ENCODE measurements around the gene SOCS1.
A peak's percentile ranks its signal among the peaks of the same experiment; 100 is the strongest.

SOCS1 gene

GRCh38 chr16:11251525-11252481 lies 4.2 kb downstream of the SOCS1 start:
- H3K27me3 ChIP-seq (ENCODE audit: insufficient read depth, low read length, poor library complexity), result no peaks in the 10 kb centered on the region
- H4K8ac ChIP-seq (ENCODE audit: low read depth, low read length), result no peak overlapping the region
- no peak for DNase-seq
- no CpG with 5 or more reads among the region's 18 CpGs for WGBS (ENCODE audit: extremely low coverage, insufficient coverage, low lambda C conversion rate)
- H3K4ac ChIP-seq (ENCODE audit: low read depth, low read length), result no peak overlapping the region
- peaks cover 26% of the 10 kb centered on the region for H3K79me2 ChIP-seq (ENCODE audit: control insufficient read depth, insufficient read depth, low read length)
- no peak overlapping the region for H2AK5ac ChIP-seq (ENCODE audit: low read length)
- no peak overlapping the region for H2BK15ac ChIP-seq (replicated peaks; ENCODE audit: low read depth)
- no peak overlapping the region for H3K56ac ChIP-seq (ENCODE audit: low read length)
- H3K23ac ChIP-seq (ENCODE audit: low read length), result no peak overlapping the region
- H3K4me3 ChIP-seq (ENCODE audit: low read length), result no peak overlapping the region
- peaks cover 9% of the 10 kb centered on the region for H3K36me3 ChIP-seq (ENCODE audit: control insufficient read depth, insufficient read depth, low read length)
- H4K5ac ChIP-seq (ENCODE audit: low read length), result no peak overlapping the region
- no peak overlapping the region for H2BK5ac ChIP-seq (ENCODE audit: low read length)
- no peak overlapping the region for H3K4me2 ChIP-seq (ENCODE audit: low read length)
- H3K18ac ChIP-seq (ENCODE audit: low read length), result no peak overlapping the region
- H3K4me1 ChIP-seq (ENCODE audit: control insufficient read depth, low read depth, low read length), result peaks cover 2% of the 10 kb centered on the region
- H2BK120ac ChIP-seq (ENCODE audit: low read depth, low read length), result no peak overlapping the region
- peaks cover 12% of the 10 kb centered on the region for H3K79me1 ChIP-seq (ENCODE audit: low read length)
- H3K27ac ChIP-seq (ENCODE audit: low read depth, low read length), result no peak overlapping the region
- no peak overlapping the region for H3K9ac ChIP-seq (ENCODE audit: low read length)

DNA sequence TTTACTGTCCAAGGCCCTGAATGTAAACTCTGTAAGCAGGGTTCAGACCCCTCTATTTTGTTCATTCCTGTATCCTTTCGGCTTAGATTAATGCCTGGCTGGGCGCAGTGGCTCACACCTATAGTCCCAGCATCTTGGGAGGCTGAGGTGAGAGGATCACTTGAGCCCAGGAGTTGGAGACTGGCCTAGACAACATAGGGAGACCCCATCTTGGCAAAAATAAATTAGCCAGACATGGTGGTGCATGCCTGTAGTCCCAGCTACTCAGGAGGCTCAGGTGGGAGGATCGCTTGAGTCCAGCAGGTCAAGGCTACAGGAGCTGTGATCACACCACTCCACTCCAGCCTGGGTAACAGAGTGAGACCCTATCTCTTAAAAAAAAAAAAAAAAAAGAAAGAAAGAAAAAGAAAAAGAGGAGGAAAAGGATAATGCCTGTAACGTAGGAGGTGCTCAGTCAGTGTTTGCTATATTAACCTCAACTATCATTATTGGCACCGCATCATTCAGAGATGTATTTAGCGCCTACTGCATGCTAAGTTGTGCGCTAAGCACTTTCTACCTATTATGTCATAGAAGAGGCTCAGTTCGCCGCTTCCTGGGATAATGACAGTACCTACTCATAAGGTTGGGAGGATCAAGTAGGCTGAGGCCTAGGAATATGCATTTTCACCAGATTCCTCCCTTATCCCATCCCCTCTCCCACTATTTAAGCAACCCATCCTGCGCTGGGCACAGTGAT lies 5.0 kb downstream of the SOCS1 start:
- no peak overlapping the region for H4K8ac ChIP-seq (ENCODE audit: low read depth, low read length)
- no peak overlapping the region for H3K56ac ChIP-seq (ENCODE audit: low read length)
- no peak for DNase-seq
- H3K27me3 ChIP-seq (ENCODE audit: insufficient read depth, low read length, poor library complexity), result no peaks in the 10 kb centered on the region
- no peak overlapping the region for H3K27ac ChIP-seq (ENCODE audit: low read depth, low read length)
- H3K4me3 ChIP-seq (ENCODE audit: low read length), result no peak overlapping the region
- peaks cover 12% of the 10 kb centered on the region for H3K79me1 ChIP-seq (ENCODE audit: low read length)
- no peak overlapping the region for H2BK120ac ChIP-seq (ENCODE audit: low read depth, low read length)
- no peak overlapping the region for H2BK15ac ChIP-seq (replicated peaks; ENCODE audit: low read depth)
- no CpG with 5 or more reads among the region's 10 CpGs for WGBS (ENCODE audit: extremely low coverage, insufficient coverage, low lambda C conversion rate)
- H3K79me2 ChIP-seq (ENCODE audit: control insufficient read depth, insufficient read depth, low read length), result peaks cover 26% of the 10 kb centered on the region
- no peak overlapping the region for H3K18ac ChIP-seq (ENCODE audit: low read length)
- no peak overlapping the region for H3K23ac ChIP-seq (ENCODE audit: low read length)
- H3K4ac ChIP-seq (ENCODE audit: low read depth, low read length), result no peak overlapping the region
- H3K4me2 ChIP-seq (ENCODE audit: low read length), result no peak overlapping the region
- H3K4me1 ChIP-seq (ENCODE audit: control insufficient read depth, low read depth, low read length), result peaks cover 2% of the 10 kb centered on the region
- no peak overlapping the region for H2BK5ac ChIP-seq (ENCODE audit: low read length)
- no peak overlapping the region for H2AK5ac ChIP-seq (ENCODE audit: low read length)
- no peak overlapping the region for H3K9ac ChIP-seq (ENCODE audit: low read length)
- no peak overlapping the region for H4K5ac ChIP-seq (ENCODE audit: low read length)
- H3K36me3 ChIP-seq (ENCODE audit: control insufficient read depth, insufficient read depth, low read length), result peaks cover 9% of the 10 kb centered on the region

DNA sequence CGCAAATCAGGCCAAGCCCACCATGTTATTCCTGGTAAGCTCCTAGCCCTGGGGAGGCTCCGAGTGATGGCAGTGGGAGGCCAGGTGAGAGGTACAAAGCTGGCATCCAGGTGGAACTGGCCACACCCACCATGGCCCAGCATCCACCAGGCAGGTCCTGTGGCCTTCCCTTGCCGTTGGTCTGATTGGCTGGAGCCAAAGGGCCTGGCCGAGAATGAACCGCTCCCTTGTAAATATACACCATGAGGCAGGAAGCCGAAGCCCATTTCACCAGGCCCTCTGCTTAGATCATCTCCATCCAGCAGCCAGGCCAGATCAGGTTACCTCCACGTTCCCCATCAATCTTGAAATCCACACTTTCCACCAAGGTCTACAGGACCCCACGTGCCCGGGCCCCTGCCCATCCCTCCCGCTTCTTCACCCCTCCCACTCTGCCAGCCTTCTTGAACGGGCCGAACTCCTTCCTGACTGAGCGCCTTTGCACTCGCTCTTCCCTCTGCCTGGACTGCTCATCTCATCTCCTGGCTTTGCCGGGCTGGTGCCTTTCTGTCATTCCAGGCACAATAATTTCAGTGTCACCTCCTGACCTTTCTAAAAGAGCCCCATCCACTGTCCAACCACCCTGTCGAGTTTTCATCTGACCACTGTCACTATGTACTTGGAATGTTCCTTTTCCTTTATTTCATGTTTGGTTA lies 5.8 kb downstream of the SOCS1 start:
- Histone ChIP-seq H3K79me2 (ENCODE audit: control insufficient read depth, insufficient read depth, low read length) (peaks cover 23% of the 10 kb centered on the region), H2AK5ac (ENCODE audit: low read length) (no peak overlapping the region), H3K4me3 (ENCODE audit: low read length) (no peak overlapping the region), H2BK15ac (replicated peaks; ENCODE audit: low read depth) (no peak overlapping the region), H3K36me3 (ENCODE audit: control insufficient read depth, insufficient read depth, low read length) (peaks cover 9% of the 10 kb centered on the region), H3K27ac (ENCODE audit: low read depth, low read length) (no peak overlapping the region), H3K56ac (ENCODE audit: low read length) (no peak overlapping the region), H3K4ac (ENCODE audit: low read depth, low read length) (no peak overlapping the region), H3K23ac (ENCODE audit: low read length) (no peak overlapping the region), H4K5ac (ENCODE audit: low read length) (no peak overlapping the region), H3K4me1 (ENCODE audit: control insufficient read depth, low read depth, low read length) (peaks cover 2% of the 10 kb centered on the region), H3K4me2 (ENCODE audit: low read length) (no peak overlapping the region), H3K9ac (ENCODE audit: low read length) (no peak overlapping the region), H3K18ac (ENCODE audit: low read length) (no peak overlapping the region), H3K27me3 (ENCODE audit: insufficient read depth, low read length, poor library complexity) (no peaks in the 10 kb centered on the region), H3K79me1 (ENCODE audit: low read length) (peaks cover 12% of the 10 kb centered on the region), H2BK5ac (ENCODE audit: low read length) (no peak overlapping the region), H4K8ac (ENCODE audit: low read depth, low read length) (no peak overlapping the region), H2BK120ac (ENCODE audit: low read depth, low read length) (no peak overlapping the region)
- no CpG with 5 or more reads among the region's 16 CpGs for WGBS (ENCODE audit: extremely low coverage, insufficient coverage, low lambda C conversion rate)
- peak; percentile 67 for DNase-seq

DNA sequence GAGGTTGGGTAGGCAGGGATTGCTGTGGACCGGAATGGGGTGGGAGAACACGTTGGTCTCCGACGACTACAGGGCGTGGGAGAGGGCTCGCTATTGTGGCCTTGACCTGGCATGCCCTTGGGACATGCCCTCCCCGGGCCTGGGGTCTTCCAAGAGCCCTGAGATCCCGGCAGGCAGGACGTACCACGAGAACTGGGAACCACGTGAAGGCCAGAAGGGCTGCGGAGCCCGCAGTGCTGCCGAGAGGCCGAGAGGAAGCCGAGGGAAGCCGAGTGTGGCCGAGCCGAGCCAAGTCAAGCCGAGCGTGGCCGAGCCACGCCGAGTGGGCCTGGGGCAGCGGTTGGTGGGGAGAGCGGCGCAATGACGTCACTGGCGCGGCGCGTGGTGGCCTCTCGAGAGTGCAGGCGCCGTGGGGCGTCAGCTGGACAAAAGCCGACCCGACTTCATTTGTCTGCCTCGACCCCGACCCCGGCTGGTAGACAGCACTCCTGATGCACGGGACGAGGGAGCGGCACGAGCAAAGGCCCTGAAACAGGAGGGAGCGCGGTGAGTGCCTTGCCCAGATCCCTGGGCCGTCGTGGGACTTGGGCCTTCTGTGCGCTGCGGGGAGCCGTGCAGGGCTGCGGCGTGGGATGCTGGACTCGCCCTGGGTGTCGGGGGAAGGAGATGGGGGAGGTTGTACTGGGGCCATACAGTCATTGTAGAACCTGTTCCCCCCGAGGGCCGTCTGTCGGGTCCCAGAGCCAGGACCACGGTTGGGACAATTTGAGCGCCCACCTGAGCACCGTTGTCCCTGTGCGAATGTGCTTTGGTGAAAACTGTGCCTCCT lies 6.6 kb downstream of the SOCS1 start:
- Histone ChIP-seq H3K4ac (ENCODE audit: low read depth, low read length) (no peak overlapping the region), H3K79me1 (ENCODE audit: low read length) (peaks cover 12% of the 10 kb centered on the region), H4K5ac (ENCODE audit: low read length) (no peak overlapping the region), H3K56ac (ENCODE audit: low read length) (no peak overlapping the region), H3K79me2 (ENCODE audit: control insufficient read depth, insufficient read depth, low read length) (peaks cover 15% of the 10 kb centered on the region), H3K36me3 (ENCODE audit: control insufficient read depth, insufficient read depth, low read length) (peaks cover 9% of the 10 kb centered on the region), H2BK120ac (ENCODE audit: low read depth, low read length) (no peak overlapping the region), H3K23ac (ENCODE audit: low read length) (no peak overlapping the region), H3K4me1 (ENCODE audit: control insufficient read depth, low read depth, low read length) (peaks cover 2% of the 10 kb centered on the region), H3K4me3 (ENCODE audit: low read length) (no peak overlapping the region), H3K4me2 (ENCODE audit: low read length) (no peak overlapping the region), H2AK5ac (ENCODE audit: low read length) (no peak overlapping the region), H3K9ac (ENCODE audit: low read length) (no peak overlapping the region), H2BK15ac (replicated peaks; ENCODE audit: low read depth) (no peak overlapping the region), H3K27me3 (ENCODE audit: insufficient read depth, low read length, poor library complexity) (no peaks in the 10 kb centered on the region), H4K8ac (ENCODE audit: low read depth, low read length) (no peak overlapping the region), H3K27ac (ENCODE audit: low read depth, low read length) (no peak overlapping the region), H2BK5ac (ENCODE audit: low read length) (no peak overlapping the region), H3K18ac (ENCODE audit: low read length) (no peak overlapping the region)
- no peak for DNase-seq
- no CpG with 5 or more reads among the region's 63 CpGs for WGBS (ENCODE audit: extremely low coverage, insufficient coverage, low lambda C conversion rate)

DNA sequence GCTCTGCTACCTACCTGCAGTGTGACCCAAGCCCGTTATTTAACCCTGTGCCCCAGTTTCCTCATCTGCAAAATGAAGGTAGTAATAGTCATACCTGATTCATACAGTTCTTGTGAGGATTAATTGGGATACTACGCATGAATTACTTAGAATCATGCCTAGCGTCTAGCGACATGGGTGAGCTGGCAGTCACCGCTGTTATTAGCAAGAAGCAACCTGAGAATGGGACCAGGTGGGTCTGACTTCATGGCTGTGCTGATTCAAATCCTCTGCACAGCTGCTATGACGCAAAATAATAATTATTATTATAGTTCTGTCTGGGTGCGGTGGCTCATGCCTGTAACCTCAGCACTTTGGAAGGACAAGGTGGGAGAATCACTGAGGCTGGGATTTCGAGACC lies 7.9 kb downstream of the SOCS1 start:
- Histone ChIP-seq H4K8ac (ENCODE audit: low read depth, low read length) (no peak overlapping the region), H3K79me1 (ENCODE audit: low read length) (peaks cover 4% of the 10 kb centered on the region), H3K18ac (ENCODE audit: low read length) (no peak overlapping the region), H3K4me3 (ENCODE audit: low read length) (no peak overlapping the region), H2BK5ac (ENCODE audit: low read length) (no peak overlapping the region), H4K5ac (ENCODE audit: low read length) (no peak overlapping the region), H3K4me1 (ENCODE audit: control insufficient read depth, low read depth, low read length) (no peaks in the 10 kb centered on the region), H3K9ac (ENCODE audit: low read length) (no peak overlapping the region), H3K79me2 (ENCODE audit: control insufficient read depth, insufficient read depth, low read length) (peaks cover 3% of the 10 kb centered on the region), H3K23ac (ENCODE audit: low read length) (no peak overlapping the region), H2BK120ac (ENCODE audit: low read depth, low read length) (no peak overlapping the region), H3K56ac (ENCODE audit: low read length) (no peak overlapping the region), H3K4ac (ENCODE audit: low read depth, low read length) (no peak overlapping the region), H3K27me3 (ENCODE audit: insufficient read depth, low read length, poor library complexity) (no peaks in the 10 kb centered on the region), H3K4me2 (ENCODE audit: low read length) (no peak overlapping the region), H3K27ac (ENCODE audit: low read depth, low read length) (no peak overlapping the region), H3K36me3 (ENCODE audit: control insufficient read depth, insufficient read depth, low read length) (peaks cover 2% of the 10 kb centered on the region), H2BK15ac (replicated peaks; ENCODE audit: low read depth) (no peak overlapping the region), H2AK5ac (ENCODE audit: low read length) (no peak overlapping the region)
- no peak for DNase-seq
- no CpG with 5 or more reads among the region's 8 CpGs for WGBS (ENCODE audit: extremely low coverage, insufficient coverage, low lambda C conversion rate)
